HCT116 (cell line): ENCODE data around the gene ATP13A2. TPM values are rescaled to one million over a fixed set of nuclear protein-coding genes. Genes with fewer than 3 reads are reported as not detected.

ENCODE experiments used
- ATAC-seq: fragments of 200-7000 bp; cut with Tn5 transposase; 2 replicates; pipeline ENCODE4 v1.9.1; 2020; ENCODE audit warnings: mild to moderate bottlenecking, moderate library complexity
- BruUV-seq: library from RNA; stranded (reverse); fragments of 400-500 nt; replicated peaks from 2 replicates; lab custom pipeline; 2021; lab: Mats Ljungman, UMichigan
- CTCF ChIA-PET: fragments of 300-600 bp; sonication (Branson Sonifier 250); formaldehyde crosslinking; loops from one replicate; lab custom pipeline; 2021; ENCODE audit warnings: antibody characterized with exemption; lab: Charles Lee
- POLR2A ChIA-PET: fragments of 300-600, 350-600 bp; sonication (Branson Sonifier 250); formaldehyde crosslinking; loops from one replicate; lab custom pipeline; 2021; ENCODE audit warnings: antibody characterized with exemption; lab: Charles Lee
- RAD21 ChIA-PET, 2 experiments: fragments of 300-600 bp; sonication (Branson Sonifier 250); formaldehyde crosslinking; loops; one replicate each; lab custom pipeline; 2023; ENCODE audit warnings: low total read pairs in 2 of 2; ENCODE audit not compliant: uncharacterized antibody in 2 of 2, unreplicated experiment in 2 of 2, low non-redundant PET in 1 of 2; lab: Charles Lee
- DNase-seq: peaks from one replicate; pipeline ENCODE4 v3.0.0-alpha.2; 2010; ENCODE audit warnings: low read depth, low spot score
- H2AFZ ChIP-seq: fragments of 200-600 bp; shearing (Covaris generic), sonication (generic); 2 replicates; pipeline ENCODE4 v1.6.1; 2017; ENCODE audit warnings: low read depth, mixed run types, mixed read lengths, antibody characterized with exemption, low read length; ENCODE audit not compliant: poor library complexity, severe bottlenecking
- H3K27ac ChIP-seq: 2 replicates; pipeline ENCODE4 v1.5.1; 2012; ENCODE audit warnings: low read depth, low read length
- H3K27me3 ChIP-seq: fragments of 200-600 bp; sonication (generic); 2 replicates; pipeline ENCODE4 v1.6.1; 2016; ENCODE audit warnings: mixed run types, low read length, mixed read lengths; ENCODE audit not compliant: insufficient read depth
- H3K36me3 ChIP-seq, 2 experiments: fragments of 200-500 bp in 1 of 2; fragments of 200-600 bp in 1 of 2; sonication (Bioruptor generic) in 1 of 2; sonication (generic) in 1 of 2; 2 replicates each; pipeline versions ENCODE4 v1.5.1 to v1.6.1; 2014 to 2016; ENCODE audit warnings: low read length in 2 of 2, inconsistent platforms in 1 of 2, mixed read lengths in 1 of 2, mixed run types in 1 of 2; ENCODE audit not compliant: insufficient read depth in 2 of 2, control insufficient read depth in 1 of 2
- H3K4me1 ChIP-seq, 2 experiments: fragments of 200-600 bp in 1 of 2; sonication (generic) in 1 of 2; 2 replicates each; pipeline versions ENCODE4 v1.5.1 to v1.6.1; 2012 to 2017; ENCODE audit warnings: low read length in 2 of 2, inconsistent platforms in 1 of 2, mild to moderate bottlenecking in 1 of 2, mixed read lengths in 1 of 2, mixed run types in 1 of 2, moderate library complexity in 1 of 2; ENCODE audit not compliant: insufficient read depth in 2 of 2, control insufficient read depth in 1 of 2
- H3K4me2 ChIP-seq: fragments of 200-600 bp; sonication (generic); 2 replicates; pipeline ENCODE4 v1.6.1; 2017; ENCODE audit warnings: mixed run types, low read length, mixed read lengths
- H3K4me3 ChIP-seq, 2 experiments: fragments of 200-600 bp in 1 of 2; sonication (generic) in 1 of 2; replicated peaks in 1 of 2; 2 replicates each; pipeline ENCODE4 v1.5.1; 2011 to 2016; ENCODE audit warnings: low read length in 2 of 2, control low read depth in 1 of 2, low read depth in 1 of 2, mild to moderate bottlenecking in 1 of 2, mixed read lengths in 1 of 2, mixed run types in 1 of 2
- H3K79me2 ChIP-seq: fragments of 200-600 bp; sonication (generic); 2 replicates; pipeline ENCODE4 v1.6.1; 2017; ENCODE audit warnings: mild to moderate bottlenecking, mixed run types, low read length, moderate library complexity, mixed read lengths; ENCODE audit not compliant: insufficient read depth
- H3K9ac ChIP-seq: fragments of 200-600 bp; sonication (generic); 2 replicates; pipeline ENCODE4 v1.6.1; 2016; ENCODE audit warnings: low read length, mixed read lengths
- H3K9me2 ChIP-seq: fragments of 200-600 bp; sonication (generic), shearing (Covaris generic); 2 replicates; pipeline ENCODE4 v1.6.1; 2017; ENCODE audit warnings: mixed run types, mild to moderate bottlenecking, moderate library complexity; ENCODE audit not compliant: insufficient read depth
- H3K9me3 ChIP-seq, 2 experiments: fragments of 200-500 bp in 1 of 2; fragments of 200-600 bp in 1 of 2; sonication (Bioruptor generic) in 1 of 2; sonication (generic) in 1 of 2; 2 replicates each; pipeline ENCODE4 v1.6.1; 2014 to 2017; ENCODE audit warnings: low read length in 2 of 2, mixed read lengths in 2 of 2, inconsistent platforms in 1 of 2, low read depth in 1 of 2, mild to moderate bottlenecking in 1 of 2, mixed run types in 1 of 2, moderate library complexity in 1 of 2; ENCODE audit not compliant: control insufficient read depth in 1 of 2, insufficient read depth in 1 of 2
- H4K20me1 ChIP-seq: fragments of 200-600 bp; sonication (generic), shearing (Covaris generic); 2 replicates; pipeline ENCODE4 v1.6.1; 2017; ENCODE audit warnings: mixed run types, mild to moderate bottlenecking, moderate library complexity; ENCODE audit not compliant: insufficient read depth
- EGR1 ChIP-seq: IDR thresholded peaks from 2 replicates; pipeline ENCODE4 v1.6.1; 2012; ENCODE audit warnings: low read depth
- ELF1 ChIP-seq: IDR thresholded peaks from 2 replicates; pipeline ENCODE4 v1.6.1; 2012; ENCODE audit warnings: low read depth, borderline replicate concordance
- EZH2 ChIP-seq: fragments of 200-600 bp; sonication (generic); IDR thresholded peaks from 2 replicates; pipeline ENCODE4 v1.6.1; 2017; ENCODE audit warnings: antibody characterized with exemption, mixed run types
- EZH2phosphoT487 ChIP-seq: fragments of 200-600 bp; IDR thresholded peaks from 2 replicates; pipeline ENCODE4 v1.6.1; 2018; ENCODE audit warnings: antibody characterized with exemption, borderline replicate concordance
- FOSL1 ChIP-seq: IDR thresholded peaks from 2 replicates; pipeline ENCODE4 v1.6.1; 2012; ENCODE audit warnings: low read depth
- POLR2A ChIP-seq: IDR thresholded peaks from 2 replicates; pipeline ENCODE4 v1.7.0; 2011; ENCODE audit warnings: borderline replicate concordance; ENCODE audit not compliant: insufficient read depth, insufficient read length; ENCODE audit errors: extremely low read depth
- POLR2AphosphoS5 ChIP-seq: IDR thresholded peaks from 2 replicates; pipeline ENCODE4 v1.6.1; 2011; ENCODE audit warnings: mild to moderate bottlenecking, low read depth, low read length, moderate library complexity
- SIN3A ChIP-seq: IDR thresholded peaks from 2 replicates; pipeline ENCODE4 v1.6.1; 2012; ENCODE audit warnings: low read depth
- SRF ChIP-seq: IDR thresholded peaks from 2 replicates; pipeline ENCODE4 v1.6.1; 2012; ENCODE audit warnings: low read depth
- YY1 ChIP-seq: IDR thresholded peaks from 2 replicates; pipeline ENCODE4 v1.6.1; 2011; ENCODE audit warnings: low read length, low read depth, moderate library complexity, mild to moderate bottlenecking; ENCODE audit not compliant: insufficient replicate concordance; ENCODE audit errors: extremely low read depth
- intact Hi-C: fragments of 100-400 bp; cut with micrococcal nuclease; formaldehyde crosslinking; loops from 2 replicates; pipeline ENCODE4 v1.10.0; 2022
- total RNA-seq: library from RNA; stranded (reverse); gene quantifications from one replicate; pipeline ENCODE4 v1.2.1, GENCODE V29; 2021; ENCODE audit not compliant: unreplicated experiment

ATP13A2 gene
- total RNA-seq, 1 experiment from 2014 or later: 60.5 TPM

DNA sequence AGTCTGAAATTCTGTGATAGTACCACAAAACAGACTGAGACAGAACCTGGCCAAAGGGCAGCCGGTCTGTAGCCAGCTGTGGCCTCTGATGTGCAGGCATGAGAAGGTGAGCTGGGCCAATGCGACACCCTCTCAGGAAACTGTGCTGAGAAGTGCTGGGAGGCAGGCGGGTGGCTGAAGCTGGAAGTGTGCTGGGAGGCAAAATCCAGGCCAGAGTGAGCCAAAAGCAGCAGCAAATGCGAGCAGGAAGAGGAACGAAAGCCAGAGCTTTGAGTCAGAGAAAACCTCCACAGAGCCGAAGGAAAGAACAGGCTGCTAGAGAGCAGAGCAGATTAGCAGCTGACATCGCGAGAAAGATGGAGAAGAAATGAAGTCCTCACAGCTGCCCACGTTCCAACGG lies 10.2 kb upstream of the ATP13A2 start:
- H3K4me3 ChIP-seq: no peak overlapping the region
- ChIA-PET POLR2A (no interaction called here), RAD21 (no interaction called here)
- no TSS peak for BruUV-seq
- H3K4me2 ChIP-seq: no peak overlapping the region
- H3K79me2 ChIP-seq: no peaks in the 10 kb centered on the region
- H3K9ac ChIP-seq: no peak overlapping the region
- H3K27me3 ChIP-seq: no peaks in the 10 kb centered on the region
- no peaks in the 10 kb centered on the region for H3K4me1 ChIP-seq
- no peak for DNase-seq
- H3K9me3 ChIP-seq: no peaks in the 10 kb centered on the region
- H2AFZ ChIP-seq: no peak overlapping the region
- peaks cover 49 to 60% of the 10 kb centered on the region in 2 experiments; a peak in 3 of 4 replicates for H3K36me3 ChIP-seq
- H3K9me2 ChIP-seq: no peaks in the 10 kb centered on the region
- no peaks in the 10 kb centered on the region; the same call in 1 of the 2 replicates for H4K20me1 ChIP-seq
- TF ChIP-seq ELF1: no peak
- TF ChIP-seq, all 23 proteins: peak for 0
- CTCF ChIA-PET: no interaction called here
- no peak overlapping the region for H3K27ac ChIP-seq
- intact Hi-C loops: no loop called here
- no peak for ATAC-seq

- H2AFZ ChIP-seq: no peak overlapping the region
- intact Hi-C loops: no loop called here
- no peaks in the 10 kb centered on the region for H3K27me3 ChIP-seq
- TF ChIP-seq FOSL1: no peak
- TF ChIP-seq EGR1: no peak
- TF ChIP-seq POLR2A: no peak
- TF ChIP-seq SRF: no peak
- no peak for TF ChIP-seq EZH2phosphoT487
- no peak for TF ChIP-seq POLR2AphosphoS5
- no peak for TF ChIP-seq SIN3A
- TF ChIP-seq YY1: no peak
- no peak for TF ChIP-seq ELF1
- TF ChIP-seq EZH2: no peak
- TF ChIP-seq, all 23 proteins: peak for 0
- H3K36me3 ChIP-seq: peaks cover 46 to 56% of the 10 kb centered on the region in 2 experiments; a peak in 3 of 4 replicates
- BruUV-seq: no TSS peak
- DNase-seq (no peak), ATAC-seq (no peak)
- RAD21 ChIA-PET: no interaction called here
- no peak overlapping the region for H3K9ac ChIP-seq
- CTCF ChIA-PET: no interaction called here
- no peaks in the 10 kb centered on the region for H3K9me3 ChIP-seq
- peaks cover 0 to 7% of the 10 kb centered on the region in 2 experiments; a peak in 2 of 4 replicates for H3K4me1 ChIP-seq
- H3K27ac ChIP-seq: no peak overlapping the region
- H3K9me2 ChIP-seq: no peaks in the 10 kb centered on the region
- H4K20me1 ChIP-seq: no peaks in the 10 kb centered on the region
- POLR2A ChIA-PET: no interaction called here
- no peak overlapping the region for H3K4me3 ChIP-seq
- no peaks in the 10 kb centered on the region for H3K79me2 ChIP-seq
- H3K4me2 ChIP-seq: no peak overlapping the region
These were observed 8.8 kb upstream of the ATP13A2 start for GRCh38 chr1:17020502-17020901.
